ENCODE data around the gene IRGM.
"Not testable (repeated sequence)": the region's sequence is repeated elsewhere in the genome, so short reads cannot be mapped to it uniquely, and the experiment has no call there.

IRGM gene

GRCh38 chr5:150846308-150846653 is at the start of gene IRGM:
Gene IRGM (plus strand): TSS chr5:150846521. CDS start chr5:150848124, 1,603 bp downstream.
- not testable (repeated sequence) for DNase-seq (ENCODE audit: low spot score)

GRCh38 chr5:150797384-150797783 is 48.9 kb upstream of the IRGM start:
- DNase-seq (ENCODE audit: low spot score), result no peak

GRCh38 chr5:150801117-150801927 is 45.0 kb upstream of the IRGM start:
- peak; percentile 40 for DNase-seq (ENCODE audit: low spot score)

GRCh38 chr5:150804388-150804787 is 41.9 kb upstream of the IRGM start:
- no peak for DNase-seq (ENCODE audit: low spot score)

GRCh38 chr5:150809363-150809762 is 37.0 kb upstream of the IRGM start:
- no peak for DNase-seq (ENCODE audit: low spot score)

GRCh38 chr5:150815010-150815409 is 31.3 kb upstream of the IRGM start:
- DNase-seq (ENCODE audit: low spot score), result no peak

GRCh38 chr5:150816946-150817345 is 29.4 kb upstream of the IRGM start:
- no peak for DNase-seq (ENCODE audit: low spot score)

- DNase-seq (ENCODE audit: low spot score), result no peak
Measured at GRCh38 chr5:150829744-150830143, 16.6 kb upstream of the IRGM start.

- not testable (repeated sequence) for DNase-seq (ENCODE audit: low spot score)
Measured at GRCh38 chr5:150831821-150832220, 14.5 kb upstream of the IRGM start.

GRCh38 chr5:150836064-150836463 is 10.3 kb upstream of the IRGM start:
- no peak for DNase-seq (ENCODE audit: low spot score)

- no peak for DNase-seq (ENCODE audit: low spot score)
Measured at GRCh38 chr5:150836703-150837102, 9.6 kb upstream of the IRGM start.

- not testable (repeated sequence) for DNase-seq (ENCODE audit: low spot score)
Measured at GRCh38 chr5:150845185-150845859, 999 bp upstream of the IRGM start.

GRCh38 chr5:150846654-150847333 is 473 bp downstream of the IRGM start:
- DNase-seq (ENCODE audit: low spot score), result peak; percentile 55

GRCh38 chr5:150847334-150847695 is 994 bp downstream of the IRGM start:
- DNase-seq (ENCODE audit: low spot score), result no peak

GRCh38 chr5:150848271-150848670 is 1.9 kb downstream of the IRGM start:
- DNase-seq (ENCODE audit: low spot score), result no peak

GRCh38 chr5:150851039-150851438 is 4.7 kb downstream of the IRGM start:
- no peak for DNase-seq (ENCODE audit: low spot score)

- DNase-seq (ENCODE audit: low spot score), result no peak
Measured at GRCh38 chr5:150853561-150853960, 7.2 kb downstream of the IRGM start.

- DNase-seq (ENCODE audit: low spot score), result not testable (repeated sequence)
Measured at GRCh38 chr5:150856700-150857099, 10.4 kb downstream of the IRGM start.

- no peak for DNase-seq (ENCODE audit: low spot score)
Measured at GRCh38 chr5:150860246-150860821, 14.0 kb downstream of the IRGM start.

- DNase-seq (ENCODE audit: low spot score), result no peak
Measured at GRCh38 chr5:150862070-150862469, 15.7 kb downstream of the IRGM start.

GRCh38 chr5:150879358-150879757 is 33.0 kb downstream of the IRGM start:
- no peak for DNase-seq (ENCODE audit: low spot score)

Data from putamen (tissue), 1 donor.